Activated T-cell treated with anti-CD3 and anti-CD28 coated beads, Interleukin-2, amount 50 U/mL, for 1 hour (primary cell): ENCODE measurements around the gene PCDHB4.
"Not testable (repeated sequence)": the region's sequence is repeated elsewhere in the genome, so short reads cannot be mapped to it uniquely, and the experiment has no call there.

Experiments used
- DNase-seq: peaks from one replicate; pipeline ENCODE4 v3.0.0-alpha.2; 2020

Gene PCDHB4

GRCh38 chr5:141150224-141150992 is 28.8 kb downstream of the PCDHB4 start:
- DNase-seq, result no peak

GRCh38 chr5:141150993-141151325 is 29.3 kb downstream of the PCDHB4 start:
- DNase-seq, result no peak

- DNase-seq, result not testable (repeated sequence)
These were observed 30.0 kb downstream of the PCDHB4 start for GRCh38 chr5:141151632-141152031.

GRCh38 chr5:141152096-141152495 is 30.5 kb downstream of the PCDHB4 start:
- DNase-seq, result not testable (repeated sequence)

GRCh38 chr5:141155540-141156374 is 34.1 kb downstream of the PCDHB4 start:
- DNase-seq, result no peak

- not testable (repeated sequence) for DNase-seq
These were observed 35.7 kb downstream of the PCDHB4 start for GRCh38 chr5:141157356-141157755.

GRCh38 chr5:141157901-141158300 is 36.3 kb downstream of the PCDHB4 start:
- DNase-seq, result not testable (repeated sequence)

- DNase-seq, result no peak
These were observed 51.0 kb downstream of the PCDHB4 start, which contains the start of gene PCDHB7 for GRCh38 chr5:141172381-141173204. TSS of gene PCDHB7 (plus strand) at chr5:141172644. CDS start at chr5:141172836, 192 bp downstream.

- DNase-seq, result not testable (repeated sequence)
These were observed 52.9 kb downstream of the PCDHB4 start for GRCh38 chr5:141174291-141175104.
